ENCODE measurements around the gene MOB1B. TPM values are rescaled to one million over a fixed set of nuclear protein-coding genes. Genes with fewer than 3 reads are reported as not detected.
A peak's percentile ranks its signal among the peaks of the same experiment; 100 is the strongest.
"Not testable (repeated sequence)": the region's sequence is repeated elsewhere in the genome, so short reads cannot be mapped to it uniquely, and the experiment has no call there.

The MOB1B gene
- total RNA-seq, 6 experiments from 2014 or later: 26.9 to 37.0 (median 33.8) TPM

GRCh38 chr4:70885174-70885573 is 17.0 kb upstream of the MOB1B start:
- Mint-ChIP-seq H3K9me3 (no peaks in the 10 kb centered on the region), H3K36me3 (ENCODE audit: low read depth) (no peaks in the 10 kb centered on the region), H3K4me1 (ENCODE audit: low read depth) (peaks cover 10% of the 10 kb centered on the region), H3K27ac (no peak overlapping the region), H3K4me3 (no peak overlapping the region), H3K27me3 (ENCODE audit: insufficient read depth) (no peaks in the 10 kb centered on the region)
- DNase-seq: no peak
- TF ChIP-seq CTCF (IDR thresholded peaks at IDR 0.05): no peak

DNA sequence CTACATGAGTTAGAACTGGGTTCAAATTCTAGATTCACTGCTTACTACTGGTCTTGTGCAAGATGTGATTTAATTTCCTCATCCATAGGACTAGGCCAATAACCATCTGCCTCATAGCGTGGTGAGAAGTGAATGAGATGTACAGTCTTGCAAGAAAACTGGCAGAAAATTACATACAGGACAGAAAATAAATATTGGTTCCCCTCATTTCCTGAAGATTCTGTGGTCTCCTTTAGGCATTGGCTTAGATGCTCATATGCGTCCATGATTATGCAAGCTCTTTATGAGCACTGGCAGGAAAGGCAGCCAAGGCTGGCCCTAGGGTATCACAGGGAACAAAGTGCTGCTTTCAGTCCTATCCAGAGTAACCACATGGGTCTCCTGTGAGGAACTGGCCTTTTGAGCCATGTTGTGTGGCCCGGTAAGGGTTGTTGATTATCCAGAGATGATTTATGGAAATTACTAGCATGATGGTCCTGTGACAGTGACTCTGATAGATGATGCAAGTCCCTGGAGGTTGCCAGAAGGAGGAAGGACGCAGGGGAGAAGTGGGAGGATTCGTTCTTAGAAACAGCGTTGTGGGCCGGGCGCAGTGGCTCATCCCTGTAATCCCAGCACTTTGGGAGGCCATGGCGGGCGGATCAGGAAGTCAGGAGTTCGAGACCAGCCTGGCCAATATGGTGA is 9.9 kb upstream of the MOB1B start:
- TF ChIP-seq CTCF (IDR thresholded peaks at IDR 0.05): no peak
- H3K36me3 Mint-ChIP-seq (ENCODE audit: low read depth): no peaks in the 10 kb centered on the region
- no peaks in the 10 kb centered on the region for H3K9me3 Mint-ChIP-seq
- H3K4me1 Mint-ChIP-seq (ENCODE audit: low read depth): peaks cover 10% of the 10 kb centered on the region
- H3K27me3 Mint-ChIP-seq (ENCODE audit: insufficient read depth): peaks cover 1% of the 10 kb centered on the region; the same call in 1 of the 2 replicates
- DNase-seq: no peak
- H3K27ac Mint-ChIP-seq: no peak overlapping the region
- no peak overlapping the region for H3K4me3 Mint-ChIP-seq

DNA sequence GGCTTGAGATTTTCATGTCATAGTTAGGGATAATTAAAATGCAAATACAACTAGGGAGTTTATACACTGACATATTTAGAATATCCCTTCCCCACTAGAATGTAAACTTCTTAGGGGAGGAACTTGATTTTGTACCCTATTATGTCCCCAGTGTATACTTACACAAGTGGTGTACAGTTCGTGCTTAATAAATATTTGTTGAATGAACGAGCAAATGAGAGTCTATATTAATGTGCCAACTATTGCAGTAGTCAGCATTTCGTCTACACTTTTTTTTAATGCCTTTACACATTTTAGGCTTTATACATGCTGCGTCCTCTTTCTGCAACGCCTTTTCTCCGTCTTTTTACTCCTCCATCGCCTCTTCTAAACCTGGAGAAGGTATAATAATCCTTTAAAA is 8.4 kb upstream of the MOB1B start:
- H3K4me3 Mint-ChIP-seq: no peak overlapping the region

DNA sequence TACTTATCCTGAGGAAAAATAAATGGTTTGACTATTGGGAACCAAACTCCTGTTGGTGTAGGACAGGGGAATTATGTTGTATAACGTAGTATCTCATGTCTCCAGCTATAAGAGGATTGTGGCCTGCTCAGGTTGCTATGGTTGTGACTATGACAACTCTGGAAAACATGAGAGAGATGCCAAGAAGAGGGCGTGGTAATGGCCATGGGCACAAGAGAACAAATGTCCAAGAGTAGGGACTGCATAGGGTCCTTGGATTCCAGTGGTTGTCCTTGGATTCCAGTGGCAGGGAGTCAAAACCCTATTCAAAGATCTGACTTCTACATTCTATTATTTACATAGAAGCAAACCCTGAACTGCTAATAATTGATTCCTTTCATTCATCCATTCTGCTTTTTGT is 6.8 kb upstream of the MOB1B start:
- peak; percentile 69 for DNase-seq
- Mint-ChIP-seq H3K4me1 (ENCODE audit: low read depth) (peaks cover 10% of the 10 kb centered on the region), H3K27me3 (ENCODE audit: insufficient read depth) (peaks cover 1% of the 10 kb centered on the region; the same call in 1 of the 2 replicates), H3K36me3 (ENCODE audit: low read depth) (no peaks in the 10 kb centered on the region), H3K4me3 (no peak overlapping the region), H3K9me3 (no peaks in the 10 kb centered on the region), H3K27ac (peak overlapping the region; percentile 30)
- no peak for TF ChIP-seq CTCF (IDR thresholded peaks at IDR 0.05)

More for the DNA sequence above, 8.4 kb upstream of the MOB1B start:
- H3K27me3 Mint-ChIP-seq (ENCODE audit: insufficient read depth): peaks cover 1% of the 10 kb centered on the region; the same call in 1 of the 2 replicates
- no peak overlapping the region for H3K27ac Mint-ChIP-seq
- no peaks in the 10 kb centered on the region for H3K36me3 Mint-ChIP-seq (ENCODE audit: low read depth)
- no peak for DNase-seq
- H3K4me1 Mint-ChIP-seq (ENCODE audit: low read depth): peaks cover 10% of the 10 kb centered on the region
- H3K9me3 Mint-ChIP-seq: no peaks in the 10 kb centered on the region
- no peak for TF ChIP-seq CTCF (IDR thresholded peaks at IDR 0.05)

- no peaks in the 10 kb centered on the region for H3K9me3 Mint-ChIP-seq
- no peak for DNase-seq
- H3K4me1 Mint-ChIP-seq (ENCODE audit: low read depth): peaks cover 10% of the 10 kb centered on the region
- H3K27me3 Mint-ChIP-seq (ENCODE audit: insufficient read depth): 0 out of 2 replicates have a peak, but pooled peaks cover 1% of the 10 kb centered on the region
- peak overlapping the region; percentile 30 for H3K27ac Mint-ChIP-seq
- no peaks in the 10 kb centered on the region for H3K36me3 Mint-ChIP-seq (ENCODE audit: low read depth)
- no peak for TF ChIP-seq CTCF (IDR thresholded peaks at IDR 0.05)
- no peak overlapping the region for H3K4me3 Mint-ChIP-seq
Observed at GRCh38 chr4:70895811-70896491, 6.2 kb upstream of the MOB1B start.

DNA sequence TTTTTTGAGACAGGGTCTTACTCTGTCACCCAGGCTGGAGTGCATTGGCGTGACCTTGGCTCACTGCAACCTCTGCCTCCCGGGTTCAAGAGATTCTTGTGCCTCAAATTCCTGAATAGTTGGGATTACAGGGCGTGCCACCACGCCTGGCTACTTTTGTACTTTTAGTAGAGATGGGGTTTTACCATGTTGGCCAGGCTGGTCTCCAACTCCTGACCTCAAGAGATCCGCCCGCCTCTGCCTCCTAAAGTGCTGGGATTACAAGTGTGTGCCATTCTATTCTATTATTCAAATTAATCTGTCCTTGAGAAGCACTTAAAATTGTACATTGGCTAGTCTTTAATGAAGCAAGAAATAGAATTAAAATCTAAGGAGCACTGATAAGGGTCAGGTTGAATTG is 3.6 kb upstream of the MOB1B start:
- not testable (repeated sequence) for H3K9me3 Mint-ChIP-seq; H3K27ac Mint-ChIP-seq; H3K36me3 Mint-ChIP-seq (ENCODE audit: low read depth); DNase-seq; H3K27me3 Mint-ChIP-seq (ENCODE audit: insufficient read depth); H3K4me3 Mint-ChIP-seq
- peaks cover 21% of the 10 kb centered on the region for H3K4me1 Mint-ChIP-seq (ENCODE audit: low read depth)

Measured in HFFc6 (cell line).